NCI-H146 treated with DMSO at 0.1 percent for 48 hours (cell line): ENCODE results near the gene GYS1.

Experiments
- DNase-seq: peaks from one replicate; lab custom pipeline; 2025; ENCODE audit not compliant: unreplicated experiment; lab: John Stamatoyannopoulos, UW

Gene GYS1

DNA sequence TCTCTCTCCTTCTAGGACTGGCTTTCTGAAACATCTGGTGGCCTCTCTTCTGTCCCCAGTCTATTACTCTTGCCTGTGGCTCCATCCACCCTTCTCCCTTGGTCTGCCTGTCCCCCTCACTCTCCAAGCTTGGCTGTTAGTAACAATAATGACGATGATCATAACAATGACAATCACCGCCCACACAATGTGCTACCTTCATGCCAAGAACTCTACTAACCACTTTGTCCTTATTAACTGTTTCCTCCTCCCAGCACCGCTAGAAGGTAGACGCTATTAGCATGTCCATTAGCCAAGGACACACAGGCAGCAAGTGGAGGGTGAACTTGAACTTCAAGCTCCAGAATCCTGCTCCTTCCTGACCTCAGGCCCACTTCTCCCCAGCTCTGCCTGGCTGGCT, 2.7 kb downstream of the GYS1 start:
- DNase-seq, result no peak

DNA sequence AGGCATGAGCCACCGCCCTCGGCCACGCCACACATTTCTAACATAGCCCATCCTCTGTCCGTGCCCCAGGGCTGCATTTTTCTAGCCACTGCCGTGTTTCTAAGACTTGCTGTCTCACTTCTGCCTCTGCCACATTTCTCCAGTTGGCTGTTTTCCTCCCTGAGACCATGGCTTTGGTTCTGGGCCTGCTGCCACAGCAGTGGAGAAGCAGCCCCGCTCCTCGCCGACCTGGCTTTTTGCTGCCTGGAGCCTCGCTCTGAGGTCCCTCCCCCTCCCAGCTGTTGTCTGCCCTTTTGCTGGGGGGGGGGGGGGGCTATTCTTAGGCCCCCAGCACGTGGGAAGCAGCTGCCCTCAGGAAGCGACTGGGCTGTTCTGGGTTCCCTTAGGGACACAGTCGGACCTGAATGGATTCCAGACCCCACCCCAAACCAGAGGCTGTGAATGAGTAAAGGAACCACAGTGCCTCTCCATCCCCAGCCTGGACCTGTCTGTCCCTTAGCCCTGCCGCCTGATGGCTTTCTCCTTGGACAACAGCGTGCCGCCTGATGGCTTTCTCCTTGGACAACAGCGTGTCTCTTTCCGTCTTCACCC, 3.3 kb downstream of the GYS1 start:
- DNase-seq, result no peak

DNA sequence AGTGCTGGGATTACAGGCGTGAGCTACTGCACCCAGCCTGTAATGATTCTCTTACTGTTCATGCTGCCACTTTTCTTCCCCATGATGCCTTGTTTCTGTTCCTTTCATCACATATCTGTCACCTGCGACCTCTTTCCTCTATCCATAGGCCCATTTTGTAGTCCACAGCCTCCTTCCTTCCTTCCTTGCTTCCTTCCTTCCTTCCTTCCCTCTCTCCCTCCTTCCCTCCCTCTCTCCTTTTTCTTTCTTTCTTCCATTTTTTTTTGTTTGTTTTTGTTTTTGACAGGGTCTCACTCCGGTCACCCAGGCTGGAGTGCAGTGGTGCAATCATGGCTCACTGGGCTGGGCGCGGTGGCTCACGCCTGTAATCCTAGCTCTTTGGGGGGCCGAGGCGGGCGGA, 4.2 kb downstream of the GYS1 start:
- DNase-seq, result no peak

DNA sequence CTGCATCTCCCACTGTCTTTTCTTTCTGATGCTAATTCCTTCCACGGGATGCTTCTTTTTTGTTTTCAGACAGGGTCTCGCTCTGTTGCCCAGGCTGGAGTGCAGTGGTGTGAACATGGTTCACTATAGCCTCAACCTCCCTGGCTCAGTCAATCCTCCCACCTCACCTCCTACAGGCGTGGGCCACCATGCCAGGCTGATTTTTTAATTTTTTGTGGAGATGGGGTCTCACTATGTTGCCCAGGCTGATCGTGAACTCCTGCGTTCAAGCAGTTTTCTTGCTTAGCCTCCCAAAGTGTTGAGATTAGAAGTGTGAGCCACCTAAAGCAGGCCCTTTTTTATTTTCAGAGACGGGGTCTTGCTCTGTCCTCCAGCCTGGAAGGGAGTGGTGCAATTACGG, 4.8 kb downstream of the GYS1 start:
- no peak for DNase-seq

DNA sequence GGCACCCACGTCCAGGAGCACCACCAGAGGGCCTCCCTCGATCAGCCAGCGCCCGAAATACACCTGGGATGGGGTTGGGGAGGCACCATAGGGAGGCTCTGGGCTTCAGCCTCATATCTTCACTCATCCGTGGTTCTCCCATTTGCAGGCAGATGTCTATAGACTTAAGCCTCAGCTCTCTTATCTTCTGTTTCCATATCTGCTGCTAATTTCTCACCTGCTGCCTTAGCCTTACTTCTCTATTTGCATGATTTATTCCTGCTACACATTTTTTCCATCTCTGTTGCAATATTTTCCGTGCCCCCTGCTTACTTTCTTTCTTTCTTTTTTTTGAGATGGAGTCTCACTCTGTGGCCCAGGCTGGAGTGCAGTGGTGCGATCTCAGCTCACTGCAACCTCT, 5.8 kb downstream of the GYS1 start:
- DNase-seq, result no peak

DNA sequence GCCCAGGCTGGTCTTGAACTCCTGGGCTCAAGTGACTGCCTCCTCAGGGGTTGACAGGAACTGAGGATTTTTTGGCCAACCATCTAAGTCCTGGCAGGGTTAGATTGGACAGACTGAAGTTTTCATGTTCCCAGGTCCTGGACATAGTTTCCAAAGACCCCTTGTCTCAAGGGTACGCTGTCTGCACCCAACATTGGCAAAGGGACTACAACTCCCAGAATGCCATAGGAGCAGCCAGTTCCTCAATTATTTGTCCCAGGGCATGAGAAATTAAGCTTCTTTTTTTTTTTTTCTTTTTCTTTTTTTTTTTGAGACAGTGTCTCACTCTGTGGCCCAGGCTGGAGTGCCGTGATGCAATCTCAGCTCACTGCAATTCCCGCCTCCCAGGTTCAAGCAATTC, 6.9 kb downstream of the GYS1 start:
- no peak for DNase-seq

DNA sequence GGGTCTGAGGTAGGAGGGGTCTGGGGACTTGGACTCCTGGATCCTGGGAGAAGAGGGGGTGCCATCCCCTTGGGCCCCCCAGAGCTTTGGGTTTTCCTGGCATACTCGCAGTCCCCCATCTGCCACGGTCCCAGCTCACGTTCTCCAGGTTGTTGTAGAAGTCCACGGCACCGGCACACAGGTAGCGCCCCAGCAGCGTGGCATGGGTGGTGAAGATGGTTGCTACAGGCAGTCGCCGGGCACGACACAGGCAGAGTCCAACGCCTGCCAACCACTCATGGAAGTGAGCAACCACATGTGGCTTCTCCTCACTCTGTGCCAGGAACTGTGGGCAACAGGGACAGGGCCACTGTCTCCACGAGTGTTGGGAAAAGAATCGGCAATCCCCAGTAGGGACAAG, 7.4 kb downstream of the GYS1 start:
- no peak for DNase-seq

DNA sequence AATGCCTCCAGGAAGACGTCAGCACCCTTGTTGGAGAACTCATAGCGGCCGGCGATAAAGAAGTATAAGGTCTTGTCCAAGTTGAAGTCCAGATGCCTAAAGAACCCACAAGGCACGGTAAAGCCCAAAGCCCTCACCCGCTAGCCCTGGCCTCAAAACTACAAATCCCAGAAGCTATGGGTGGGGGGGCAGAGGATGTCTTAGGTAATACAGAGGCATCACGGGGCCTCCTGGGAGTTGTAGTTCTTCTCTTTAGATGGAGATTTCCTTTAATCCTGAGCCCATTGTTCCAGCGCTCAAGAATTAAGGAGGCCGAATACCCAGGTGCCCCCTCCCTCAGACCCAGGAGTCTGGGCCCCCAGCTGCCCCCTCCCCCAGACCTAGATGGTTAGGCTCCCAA, 10.8 kb downstream of the GYS1 start:
- no peak for DNase-seq

DNA sequence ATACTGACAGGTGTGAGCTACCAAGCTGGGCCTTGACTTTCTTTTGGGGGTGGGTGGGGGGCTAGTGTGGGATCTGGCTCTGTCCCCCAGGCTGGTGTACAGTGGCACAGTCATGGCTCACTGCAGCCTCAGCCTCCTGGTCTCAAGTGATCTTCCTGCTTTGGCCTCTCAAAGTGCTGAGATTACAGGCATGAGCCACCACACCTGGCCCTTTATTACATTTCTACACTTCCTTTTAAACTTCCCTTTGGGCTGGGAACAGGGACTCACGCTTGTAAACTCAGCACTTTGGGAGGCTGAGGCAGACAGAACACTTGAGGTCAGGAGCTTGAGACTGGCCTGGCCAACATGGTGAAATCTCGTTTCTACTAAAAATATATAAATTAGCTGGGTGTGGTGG, 16.0 kb downstream of the GYS1 start:
- no peak for DNase-seq

DNA sequence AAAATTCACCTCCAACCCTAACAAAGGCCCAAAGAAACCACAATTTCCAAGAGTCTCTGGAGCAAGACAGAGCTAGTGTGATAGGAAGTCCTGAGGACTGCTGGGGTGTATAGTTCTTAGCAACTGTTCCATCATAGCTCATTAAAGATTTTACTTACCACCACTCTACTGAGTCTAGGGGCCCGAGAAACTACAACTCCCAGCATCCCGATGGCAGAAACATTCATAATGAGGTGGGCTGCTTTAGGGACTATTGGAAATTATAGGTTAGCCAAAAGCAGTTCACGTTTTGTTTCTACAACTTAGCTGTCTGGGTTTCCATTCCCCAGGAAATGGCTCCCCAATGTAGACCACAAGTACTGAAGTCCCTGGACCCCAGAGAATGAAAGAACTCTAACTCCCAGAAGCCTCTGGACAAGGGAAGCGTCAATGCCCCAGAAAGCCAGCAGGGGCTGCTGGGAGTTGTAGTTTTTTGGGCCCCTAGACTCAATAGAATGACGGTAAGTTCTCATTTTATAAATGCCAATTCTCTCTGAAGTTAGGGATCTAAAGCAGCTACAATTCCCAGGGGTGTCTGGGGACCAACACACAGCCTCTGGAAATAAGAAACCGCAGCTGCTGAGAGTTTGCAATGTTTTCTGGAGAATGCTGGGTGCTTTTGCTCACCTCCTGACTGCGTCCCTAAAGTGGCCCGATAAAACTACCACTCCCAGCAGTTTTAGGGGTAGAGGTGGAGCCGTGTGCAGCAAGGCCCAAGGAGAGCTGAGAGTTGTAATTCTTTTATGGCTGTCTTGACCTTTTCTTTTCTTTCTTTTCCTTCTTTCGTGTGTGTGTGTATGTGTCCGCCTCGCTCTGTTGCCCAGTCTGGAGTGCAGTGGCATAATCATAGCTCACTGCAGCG, 16.9 kb downstream of the GYS1 start:
- DNase-seq, result no peak

DNA sequence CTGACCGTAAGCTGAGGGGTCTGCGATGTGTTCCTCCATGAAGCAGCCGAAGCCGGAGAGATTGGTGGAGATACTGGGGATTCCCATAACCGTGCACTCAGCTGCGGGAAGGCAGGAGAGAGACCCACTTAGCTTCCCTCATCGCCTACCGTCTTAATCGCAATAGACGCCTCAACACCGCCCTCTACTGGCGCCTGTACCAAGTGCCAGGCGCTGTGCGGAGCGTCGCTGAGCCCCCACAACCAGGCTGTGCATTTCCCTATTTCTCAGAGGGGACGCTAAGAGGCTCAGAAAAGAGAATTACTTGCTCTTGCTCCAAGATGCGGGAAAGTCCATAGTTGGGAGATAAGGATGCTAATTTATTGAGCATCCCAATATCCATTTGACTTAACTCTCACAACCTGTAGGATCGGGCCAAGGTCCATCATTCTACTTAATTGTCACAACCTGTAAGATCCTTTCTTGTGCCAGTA, 22.1 kb downstream of the GYS1 start:
- no peak for DNase-seq

DNA sequence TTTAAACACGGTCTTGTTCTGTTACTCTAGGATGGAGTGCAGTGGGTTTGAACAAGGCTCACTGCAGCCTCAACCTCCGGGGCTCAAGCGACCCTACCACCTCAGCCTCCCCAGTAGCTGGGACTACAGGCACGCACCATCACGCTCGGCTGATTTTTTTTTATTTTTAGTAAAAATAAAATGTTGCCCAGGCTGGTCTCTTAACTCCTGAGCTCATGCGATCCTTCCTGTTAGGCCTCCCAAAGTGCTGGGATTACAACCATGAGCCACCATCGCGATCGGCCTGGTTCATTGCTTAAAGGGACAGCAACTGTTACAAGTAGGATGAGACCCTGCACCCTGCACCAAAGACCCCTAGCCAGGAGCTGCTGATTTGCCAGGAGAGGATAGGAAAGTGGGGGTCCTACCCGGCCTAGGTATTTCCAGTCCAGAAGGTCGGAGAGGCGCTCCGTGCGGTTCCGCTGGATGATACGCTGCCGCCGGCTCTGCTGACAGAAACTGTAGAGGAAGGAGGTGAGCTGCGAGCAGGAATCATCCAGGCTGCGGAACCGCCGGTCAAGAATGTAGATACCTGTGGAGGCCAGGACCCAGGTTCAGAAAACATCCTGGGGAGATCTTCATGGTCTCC, 22.9 kb downstream of the GYS1 start:
- DNase-seq, result no peak

DNA sequence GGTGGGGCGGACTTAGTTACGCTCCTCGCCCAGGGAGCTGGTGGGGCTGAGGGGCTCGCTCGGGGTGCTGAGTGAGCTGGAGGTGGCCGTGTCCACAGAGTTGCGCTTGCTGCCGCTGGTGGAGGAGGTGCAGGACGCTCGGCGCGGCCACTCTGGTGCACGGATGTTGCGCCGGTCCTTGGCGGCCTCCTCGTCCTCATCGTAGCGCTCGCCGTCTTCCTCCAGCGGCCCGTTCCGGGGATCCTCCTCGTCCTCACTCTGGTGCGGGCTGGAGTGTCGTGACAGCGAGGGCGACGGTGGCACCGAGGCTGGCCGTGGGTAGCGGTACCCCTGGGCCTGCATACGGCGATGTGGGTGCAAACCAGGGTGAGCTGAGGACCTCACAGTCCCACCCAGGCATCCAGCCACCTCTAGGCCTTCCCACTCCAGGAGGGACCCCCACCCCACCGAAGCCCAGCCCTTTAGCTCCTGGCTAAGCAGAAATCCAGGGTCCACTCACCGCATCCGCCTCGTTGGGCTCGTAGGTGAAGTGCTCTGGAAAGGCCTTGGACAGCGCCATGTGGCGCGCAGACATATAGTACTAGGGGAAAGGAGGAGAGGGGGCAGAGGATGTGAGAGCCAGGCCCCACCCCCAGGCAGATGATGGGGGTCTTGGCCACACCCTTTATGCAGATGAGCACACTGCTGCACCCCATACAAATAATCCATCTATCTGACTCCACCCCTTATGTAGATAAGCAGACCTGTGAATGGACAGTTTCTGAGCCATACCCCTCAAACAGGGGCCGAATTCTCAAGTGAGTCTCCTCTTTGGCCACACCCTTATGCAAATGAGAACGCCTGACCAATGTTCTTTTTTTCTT, 23.6 kb downstream of the GYS1 start:
- DNase-seq, result no peak

DNA sequence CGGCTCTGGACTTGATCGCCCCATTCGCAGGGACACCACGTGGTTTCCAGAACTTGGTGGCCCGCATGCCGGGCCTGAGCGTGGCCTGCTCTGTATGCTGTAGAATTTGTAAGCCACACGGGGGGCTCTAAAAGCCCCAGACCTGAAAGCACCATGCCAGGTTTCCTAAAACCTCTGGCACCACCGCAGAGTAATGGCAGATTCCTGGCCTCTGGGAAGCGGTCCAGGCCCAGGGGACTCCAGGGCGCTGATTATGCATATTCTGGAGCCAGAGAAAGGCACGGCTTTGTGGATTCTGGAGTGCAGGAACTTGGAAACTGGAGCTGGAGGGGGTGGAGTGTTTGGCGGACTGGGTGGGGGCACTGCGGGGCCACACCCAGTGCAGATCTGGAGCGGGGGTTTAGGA, 24.3 kb downstream of the GYS1 start:
- DNase-seq, result no peak

DNA sequence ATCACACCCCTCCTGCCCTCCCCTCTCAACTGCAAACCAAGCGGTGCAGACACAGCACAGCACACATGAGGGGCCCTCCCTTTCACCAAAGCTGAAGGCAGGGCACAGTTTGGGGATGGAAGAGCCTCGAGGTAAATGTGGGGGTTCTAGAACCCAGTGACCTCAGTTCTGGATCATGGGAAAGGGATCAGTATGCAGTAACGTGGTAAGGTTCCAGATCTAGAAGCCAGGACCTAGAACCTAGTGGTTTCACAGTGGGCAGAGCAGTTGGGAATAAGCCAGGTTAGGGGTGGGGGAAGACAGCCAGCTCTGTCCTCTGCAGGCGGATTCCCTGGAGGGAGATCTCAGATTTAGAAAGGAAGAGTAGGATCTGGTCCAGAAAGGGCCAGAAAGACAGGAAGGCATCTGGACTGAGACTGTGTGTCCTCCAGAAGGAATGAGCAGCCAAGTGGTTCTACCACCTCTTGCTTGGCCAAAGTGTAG, 24.9 kb downstream of the GYS1 start:
- DNase-seq, result no peak

DNA sequence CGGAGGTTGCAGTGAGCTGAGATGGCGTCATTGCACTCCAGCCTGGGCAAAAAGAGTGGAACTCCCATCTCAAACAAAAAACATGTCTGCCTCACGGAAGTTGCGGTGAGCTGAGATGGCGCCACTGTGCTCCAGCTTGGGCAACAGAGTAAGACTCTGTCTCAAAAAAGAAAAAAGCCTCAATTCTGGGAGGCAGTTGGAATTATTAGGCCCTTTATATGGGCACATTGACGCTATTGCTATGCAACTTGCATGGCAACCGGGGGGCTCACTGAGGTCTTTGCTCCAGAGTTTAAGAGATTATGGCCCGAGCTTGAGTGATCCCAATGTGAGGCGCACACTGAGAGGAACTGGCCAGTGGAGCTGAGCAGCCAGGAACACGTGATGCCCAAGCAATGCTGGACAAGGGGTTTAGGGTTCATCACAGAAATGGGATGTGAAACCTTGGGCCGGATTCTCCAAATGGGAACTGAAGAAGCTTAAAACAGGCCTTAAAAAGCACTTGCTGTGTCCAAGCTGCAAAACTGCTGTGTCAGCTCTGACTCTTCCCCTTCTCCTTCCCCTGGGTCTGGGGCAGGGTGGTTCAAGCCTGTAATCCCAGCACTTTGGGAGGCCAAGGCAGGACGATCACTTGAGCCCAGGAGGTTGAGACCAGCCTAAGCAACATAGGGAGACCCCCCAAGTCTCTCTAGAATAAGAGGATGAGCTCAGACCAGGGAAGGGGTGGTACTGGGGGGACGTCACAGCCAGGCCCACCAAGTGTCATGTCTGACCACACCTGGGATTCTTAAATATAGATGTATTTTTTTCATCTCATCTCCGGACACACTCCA, 25.5 kb downstream of the GYS1 start:
- no peak for DNase-seq

DNA sequence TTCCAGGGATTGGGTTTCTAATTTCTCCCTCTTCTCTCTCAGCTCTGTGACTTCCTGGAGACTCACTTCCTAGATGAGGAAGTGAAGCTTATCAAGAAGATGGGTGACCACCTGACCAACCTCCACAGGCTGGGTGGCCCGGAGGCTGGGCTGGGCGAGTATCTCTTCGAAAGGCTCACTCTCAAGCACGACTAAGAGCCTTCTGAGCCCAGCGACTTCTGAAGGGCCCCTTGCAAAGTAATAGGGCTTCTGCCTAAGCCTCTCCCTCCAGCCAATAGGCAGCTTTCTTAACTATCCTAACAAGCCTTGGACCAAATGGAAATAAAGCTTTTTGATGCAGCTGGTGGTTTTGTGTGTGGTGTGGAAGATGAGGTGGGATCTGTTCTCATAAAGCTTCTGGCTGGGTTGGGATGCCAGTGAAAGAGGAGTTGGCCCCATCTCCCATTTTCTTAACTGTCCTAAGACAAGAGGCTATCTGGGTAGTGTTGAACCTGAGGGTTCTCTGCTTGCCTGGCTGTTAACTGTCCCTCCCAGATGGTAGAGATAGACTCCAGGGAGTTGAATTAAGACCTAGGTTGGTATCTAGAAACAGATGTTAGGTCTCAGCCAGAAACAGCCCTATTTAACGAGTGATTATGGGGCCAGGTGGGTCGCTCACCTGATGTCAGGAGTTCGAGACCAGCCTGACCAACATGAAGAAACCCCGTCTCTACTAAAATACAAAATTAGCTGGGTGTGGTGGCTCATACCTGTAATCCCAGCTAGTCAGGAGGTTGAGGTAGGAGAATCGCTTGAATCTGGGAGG, 26.4 kb downstream of the GYS1 start:
- DNase-seq, result no peak

DNA sequence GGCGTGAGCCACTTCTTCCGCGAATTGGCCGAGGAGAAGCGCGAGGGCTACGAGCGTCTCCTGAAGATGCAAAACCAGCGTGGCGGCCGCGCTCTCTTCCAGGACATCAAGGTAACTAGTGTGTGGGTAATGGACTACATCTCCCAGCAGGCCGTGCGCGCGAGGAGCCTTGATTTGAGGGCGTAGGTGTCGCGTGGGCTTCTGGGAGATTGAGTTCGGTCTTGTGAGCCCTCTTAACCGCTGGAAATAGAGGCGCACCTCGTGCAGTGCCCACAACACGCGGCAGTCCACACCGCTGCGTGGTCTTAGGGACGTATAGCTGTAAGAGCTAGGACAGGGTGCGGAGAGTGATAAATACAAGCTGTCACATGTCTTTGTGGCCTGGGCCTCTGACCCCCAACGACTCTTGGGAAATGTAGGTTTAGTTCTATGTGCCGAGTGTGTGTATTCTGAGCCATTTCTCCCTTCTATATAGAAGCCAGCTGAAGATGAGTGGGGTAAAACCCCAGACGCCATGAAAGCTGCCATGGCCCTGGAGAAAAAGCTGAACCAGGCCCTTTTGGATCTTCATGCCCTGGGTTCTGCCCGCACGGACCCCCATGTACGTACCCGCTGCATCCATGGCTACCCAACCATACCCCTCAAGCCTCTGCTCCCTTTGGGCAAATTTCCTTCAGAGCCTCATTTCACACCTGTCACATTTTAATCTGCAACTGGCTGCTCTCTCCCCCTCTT, 27.1 kb downstream of the GYS1 start:
- DNase-seq, result peak; percentile 86
